H1 (cell line): ENCODE results near the gene TCF7L2. TPM values are rescaled to one million over a fixed set of nuclear protein-coding genes. Genes with fewer than 3 reads are reported as not detected.

Experiments used
- CTCF ChIA-PET: fragments of 300-600 bp; sonication (Branson Sonifier 250); formaldehyde crosslinking; loops from one replicate; lab custom pipeline; 2021; ENCODE audit not compliant: partially characterized antibody; lab: Charles Lee
- POLR2A ChIA-PET: fragments of 300-600 bp; sonication (Branson Sonifier 250); formaldehyde crosslinking; loops from one replicate; lab custom pipeline; 2021; ENCODE audit warnings: inconsistent platforms; ENCODE audit not compliant: partially characterized antibody; lab: Charles Lee
- DNase-seq, 2 experiments: peaks; one replicate each; pipeline versions ENCODE4 v3.0.0 to v3.0.0-alpha.2; 2010 to 2022; ENCODE audit warnings: low spot score in 2 of 2, low read depth in 1 of 2, mixed read lengths in 1 of 2
- FAIRE-seq: peaks from 2 replicates; lab custom pipeline; 2011; peaks lifted over from hg19 to GRCh38; lab: Jason Lieb, UNC
- H2AFZ ChIP-seq: 2 replicates; pipeline ENCODE4 v1.8.1; 2012; ENCODE audit warnings: low read length, inconsistent platforms
- H2AK5ac ChIP-seq: 2 replicates; pipeline ENCODE4 v1.6.1; 2013; ENCODE audit warnings: low read depth, low read length
- H2BK120ac ChIP-seq: replicated peaks from 2 replicates; pipeline ENCODE3; 2013; ENCODE audit warnings: low read depth, low read length, inconsistent platforms
- H2BK12ac ChIP-seq: 2 replicates; pipeline ENCODE4 v1.6.1; 2013; ENCODE audit warnings: low read depth, low read length
- H2BK15ac ChIP-seq: 2 replicates; pipeline ENCODE4 v1.6.1; 2013; ENCODE audit warnings: low read length
- H2BK20ac ChIP-seq: 2 replicates; pipeline ENCODE4 v1.6.1; 2013; ENCODE audit warnings: low read length
- H2BK5ac ChIP-seq: 2 replicates; pipeline ENCODE4 v1.6.1; 2013; ENCODE audit warnings: low read depth, low read length
- H3K14ac ChIP-seq: 2 replicates; pipeline ENCODE4 v1.6.1; 2013; ENCODE audit warnings: inconsistent platforms; ENCODE audit not compliant: insufficient read length
- H3K18ac ChIP-seq: 2 replicates; pipeline ENCODE4 v1.6.1; 2013; ENCODE audit warnings: low read length; ENCODE audit errors: extremely low read depth
- H3K23ac ChIP-seq: 2 replicates; pipeline ENCODE4 v1.6.1; 2013; ENCODE audit warnings: inconsistent platforms; ENCODE audit not compliant: insufficient read length
- H3K23me2 ChIP-seq: 2 replicates; pipeline ENCODE4 v1.6.1; 2013; ENCODE audit warnings: low read depth, low read length
- H3K27ac ChIP-seq: 2 replicates; pipeline ENCODE4 v1.6.1; 2011; ENCODE audit warnings: low read depth, low read length, inconsistent platforms
- H3K27me3 ChIP-seq, 4 experiments: replicated peaks in 1 of 4; 1 replicate in 1 of 4; 2 replicates in 3 of 4; pipeline versions ENCODE4 v1.6.1 to v1.8.1; 2011 to 2013; ENCODE audit warnings: low read length in 3 of 4, mild to moderate bottlenecking in 3 of 4, inconsistent platforms in 2 of 4, mixed read lengths in 2 of 4, moderate library complexity in 1 of 4; ENCODE audit not compliant: control insufficient read depth in 3 of 4, insufficient read depth in 3 of 4; ENCODE audit errors: extremely low read depth in 1 of 4
- H3K36me3 ChIP-seq, 4 experiments: 2 replicates each; pipeline versions ENCODE4 v1.6.1 to v1.8.1; 2011 to 2013; ENCODE audit warnings: mild to moderate bottlenecking in 4 of 4, low read length in 3 of 4, moderate library complexity in 2 of 4, control low read depth in 1 of 4, inconsistent platforms in 1 of 4; ENCODE audit not compliant: insufficient read depth in 4 of 4, control insufficient read depth in 2 of 4
- H3K4ac ChIP-seq: replicated peaks from 2 replicates; pipeline ENCODE3; 2013; ENCODE audit warnings: low read length, low read depth, mixed read lengths, inconsistent platforms; ENCODE audit not compliant: insufficient read length
- H3K4me1 ChIP-seq, 4 experiments: replicated peaks in 1 of 4; 1 replicate in 1 of 4; 2 replicates in 3 of 4; pipeline versions ENCODE4 v1.6.1 to v1.8.1; 2011 to 2013; ENCODE audit warnings: low read length in 3 of 4, inconsistent platforms in 2 of 4, mixed read lengths in 1 of 4; ENCODE audit not compliant: insufficient read depth in 4 of 4, control insufficient read depth in 3 of 4
- H3K4me2 ChIP-seq, 2 experiments: 2 replicates each; pipeline versions ENCODE4 v1.6.1 to v1.8.1; 2011 to 2013; ENCODE audit warnings: low read depth in 2 of 2, low read length in 2 of 2, control low read depth in 1 of 2, inconsistent platforms in 1 of 2, mild to moderate bottlenecking in 1 of 2; ENCODE audit not compliant: insufficient read depth in 1 of 2
- H3K4me3 ChIP-seq, 4 experiments: fragments of 200-600, 300-600 bp in 1 of 4; sonication (generic), shearing (Covaris generic), sonication (Bioruptor Twin) in 1 of 4; 2 replicates each; pipeline versions ENCODE4 v1.5.1 to v1.8.1; 2011 to 2016; ENCODE audit warnings: low read length in 4 of 4, low read depth in 3 of 4, control low read depth in 2 of 4, inconsistent platforms in 2 of 4, mild to moderate bottlenecking in 2 of 4, mixed read lengths in 1 of 4, moderate library complexity in 1 of 4; ENCODE audit not compliant: insufficient read depth in 2 of 4; ENCODE audit errors: extremely low read depth in 1 of 4
- H3K56ac ChIP-seq: replicated peaks from 2 replicates; pipeline ENCODE3; 2013; ENCODE audit warnings: low read depth, mild to moderate bottlenecking, mixed read lengths, low read length, inconsistent platforms; ENCODE audit not compliant: insufficient read length
- H3K79me1 ChIP-seq: 2 replicates; pipeline ENCODE4 v1.6.1; 2013; ENCODE audit warnings: low read depth, low read length, control low read depth
- H3K79me2 ChIP-seq, 2 experiments: 2 replicates each; pipeline versions ENCODE4 v1.6.1 to v1.8.1; 2012 to 2013; ENCODE audit warnings: low read length in 2 of 2, mild to moderate bottlenecking in 2 of 2, inconsistent platforms in 1 of 2; ENCODE audit not compliant: insufficient read depth in 2 of 2, control insufficient read depth in 1 of 2
- H3K9ac ChIP-seq, 4 experiments: replicated peaks in 1 of 4; 1 replicate in 1 of 4; 2 replicates in 3 of 4; pipeline versions ENCODE4 v1.6.1 to v1.8.1; 2011 to 2013; ENCODE audit warnings: low read depth in 3 of 4, low read length in 3 of 4, control low read depth in 2 of 4, mild to moderate bottlenecking in 2 of 4, moderate library complexity in 2 of 4, inconsistent platforms in 1 of 4; ENCODE audit errors: extremely low read depth in 1 of 4
- H3K9me3 ChIP-seq, 2 experiments: 2 replicates each; pipeline versions ENCODE4 v1.6.1 to v1.8.1; 2012 to 2013; ENCODE audit warnings: mild to moderate bottlenecking in 2 of 2, moderate library complexity in 2 of 2, control low read depth in 1 of 2, inconsistent platforms in 1 of 2, low read depth in 1 of 2, low read length in 1 of 2, mixed read lengths in 1 of 2; ENCODE audit not compliant: insufficient read depth in 2 of 2
- H4K20me1 ChIP-seq, 2 experiments: replicated peaks in 1 of 2; 2 replicates each; pipeline versions ENCODE3 to v1.8.1; 2011 to 2013; ENCODE audit warnings: inconsistent platforms in 2 of 2, low read length in 2 of 2, mild to moderate bottlenecking in 1 of 2; ENCODE audit not compliant: insufficient read depth in 2 of 2, control insufficient read depth in 1 of 2
- H4K5ac ChIP-seq: 2 replicates; pipeline ENCODE4 v1.6.1; 2013; ENCODE audit warnings: low read length, low read depth, mixed read lengths, inconsistent platforms; ENCODE audit not compliant: insufficient read length
- H4K8ac ChIP-seq: 2 replicates; pipeline ENCODE4 v1.8.0; 2013; ENCODE audit warnings: mild to moderate bottlenecking, moderate library complexity, low read length, inconsistent platforms; ENCODE audit not compliant: insufficient read depth; ENCODE audit errors: extremely low read depth
- H4K91ac ChIP-seq: replicated peaks from 2 replicates; pipeline ENCODE3; 2013; ENCODE audit warnings: low read length, mixed read lengths, inconsistent platforms; ENCODE audit not compliant: insufficient read length
- ASH2L ChIP-seq: fragments of 200-600, 300-600 bp; sonication (generic); IDR thresholded peaks from one replicate; pipeline ENCODE4 v1.7.1; 2017; ENCODE audit warnings: low read length
- BRCA1 ChIP-seq: IDR thresholded peaks from 2 replicates; pipeline ENCODE4 v1.6.1; 2012; ENCODE audit warnings: low read depth, low read length, improper control_type of control experiment
- PHF8 ChIP-seq: fragments of 200-600 bp; sonication (generic); conservative IDR thresholded peaks from 2 replicates; pipeline ENCODE4 v1.7.1; 2012; ENCODE audit warnings: low read depth, mild to moderate bottlenecking, inconsistent platforms, low read length, moderate library complexity
- POLR2A ChIP-seq, 2 experiments: IDR thresholded peaks; 1 replicate in 1 of 2; 2 replicates in 1 of 2; pipeline ENCODE4 v1.6.1; 2011; ENCODE audit warnings: low read depth in 2 of 2, low read length in 2 of 2, mild to moderate bottlenecking in 2 of 2; ENCODE audit errors: control extremely low read depth in 1 of 2
- SRF ChIP-seq: IDR thresholded peaks from 2 replicates; pipeline ENCODE4 v1.6.1; 2011; ENCODE audit warnings: mild to moderate bottlenecking, low read depth, low read length, moderate library complexity
- WGBS, 2 experiments: shearing (Covaris generic) in 1 of 2; methylation state at CpG; one replicate each; pipeline versions ENCODE4 v1.1.6 to v1.1.7; 2013 to 2015; ENCODE audit warnings: low lambda C conversion rate in 2 of 2, mixed read lengths in 2 of 2, inconsistent platforms in 1 of 2, low coverage in 1 of 2, missing lambda C conversion rate in 1 of 2; ENCODE audit not compliant: insufficient replicate concordance in 2 of 2, insufficient coverage in 1 of 2, insufficient read length in 1 of 2; ENCODE audit errors: extremely low coverage in 1 of 2, missing lambda C conversion rate in 1 of 2; 5-methylcytosine and 5-hydroxymethylcytosine counted together
- polyA plus RNA-seq, 7 experiments: library from polyadenylated mRNA; depleted of rRNA in 3 of 7; stranded (reverse) in 5 of 7; unstranded in 2 of 7; fragments of >200 nt in 5 of 7; fragments of 200-250 nt in 2 of 7; gene quantifications; 1 replicate in 5 of 7; 2 replicates in 1 of 7; 4 replicates in 1 of 7; pipeline versions ENCODE4 v1.2.1 to v1.2.3, GENCODE V29; 2011 to 2013; ENCODE audit warnings: missing spikeins in 2 of 7, mixed read lengths in 2 of 7
- total RNA-seq: library from RNA; stranded (reverse); fragmentation: NEBNext Ultra II Directional; extraction: Animal tissue kit (Norgen Biotek cat#: 25700); gene quantifications from 2 replicates; pipeline ENCODE4 v1.2.1, GENCODE V29; 2021

TCF7L2 gene
- total and polyA plus RNA-seq, 2 of the 8 experiments (the other 6 are each of a cell fraction or from before 2014, with no cell fraction given), result 33.9 to 67.3 TPM

DNA sequence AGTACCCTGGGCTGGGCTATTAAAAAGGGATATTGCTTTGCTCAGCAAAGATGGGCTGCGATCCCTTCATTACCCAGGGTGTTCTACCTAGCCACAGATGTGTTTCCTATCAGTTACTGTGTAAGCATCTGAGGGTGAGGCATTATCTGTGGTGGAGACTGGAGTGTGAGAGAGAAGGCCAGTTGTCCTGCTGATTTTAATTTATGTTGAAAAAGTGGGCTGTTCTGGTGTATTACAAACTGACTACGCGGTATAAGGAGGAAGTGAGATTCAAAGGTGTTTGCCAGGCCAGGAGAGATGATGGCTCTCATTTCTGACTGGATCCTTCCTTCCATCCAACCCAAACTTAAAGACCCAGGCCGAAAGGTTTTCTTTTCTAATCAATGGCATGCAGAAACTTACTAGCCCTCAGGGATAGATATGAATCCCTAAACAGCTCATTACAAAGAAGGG, 7.6 kb downstream of the TCF7L2 start:
- ChIA-PET POLR2A (interaction anchor here (1.0 to 2.0 kb wide), 6 partner anchors 8 to 146 kb away, joined by 3 to 7 read pairs (median 4); partner anchors contain the start of gene TCF7L2), CTCF (interaction anchor here (1.0 kb wide), 1 partner anchor 10 kb away, joined by 4 read pairs; no protein-coding TSS in a partner anchor)
- Histone ChIP-seq H3K27ac (peak overlapping the region; percentile 74; the same call in 1 of the 2 replicates), H2BK120ac (peak overlapping the region; percentile 84), H3K4me2 (peak overlapping the region; percentile 66 to 78), H3K79me1 (peaks cover 7% of the 10 kb centered on the region; the same call in 1 of the 2 replicates), H2BK12ac (peak overlapping the region; percentile 99), H2AK5ac (peak overlapping the region; percentile 92), H3K56ac (peak overlapping the region; percentile 56), H3K14ac (no peak overlapping the region), H3K23ac (no peak overlapping the region), H2BK20ac (peak overlapping the region; percentile 74), H3K18ac (peak overlapping the region; percentile 89), H3K4me1 (peaks cover 24 to 47% (median 31%) of the 10 kb centered on the region in 4 experiments), H2BK15ac (peak overlapping the region; percentile 21; the same call in 1 of the 2 replicates), H4K20me1 (no peaks in the 10 kb centered on the region), H2AFZ (no peak overlapping the region), H2BK5ac (peak overlapping the region; percentile 93; the same call in 1 of the 2 replicates), H3K9me3 (no peaks in the 10 kb centered on the region), H4K5ac (peak overlapping the region; percentile 53), H4K91ac (peak overlapping the region; percentile 96), H3K36me3 (peaks cover 0 to 44% (median 0%) of the 10 kb centered on the region in 4 experiments; a peak in 2 of 8 replicates), H3K4ac (peak overlapping the region; percentile 15), H3K23me2 (peaks cover 10% of the 10 kb centered on the region), H3K27me3 (no peaks in the 10 kb centered on the region), H3K9ac (peak overlapping the region in 1 of 4 experiments; percentile 36; a peak in 2 of 7 replicates), H3K4me3 (peak overlapping the region in 3 of 4 experiments; percentile 12 to 85 (median 14); a peak in 5 of 8 replicates), H3K79me2 (peaks cover 38 to 94% of the 10 kb centered on the region in 2 experiments), H4K8ac (no peak overlapping the region)
- 26% methylated on average over 4 of the region's 4 CpGs; no CpG with 5 or more reads in 1 of the 2 experiments for WGBS, 2 experiments
- TF ChIP-seq ASH2L (peak; percentile 59), BRCA1 (no peak), SRF (no peak), PHF8 (no peak), POLR2A (IDR thresholded peaks at IDR 0.05; ENCODE audit: control extremely low read depth in 1 of 2, low read depth in 2 of 2, low read length in 2 of 2) (peak in 1 of 2 experiments; percentile 65; a peak in 1 of 3 replicates)
- DNase-seq (no peak), FAIRE-seq (no peak)
